HG03442 (cell line): Measurements from ENCODE around the gene GTF2I.
"Not testable (repeated sequence)": the region's sequence is repeated elsewhere in the genome, so short reads cannot be mapped to it uniquely, and the experiment has no call there.

Experiments used
- ATAC-seq: cut with Tn5 transposase; IDR thresholded peaks from one replicate; pipeline ENCODE4 v1.9.1; 2021; ENCODE audit warnings: mild to moderate bottlenecking, moderate library complexity; ENCODE audit not compliant: unreplicated experiment

Gene GTF2I

GRCh38 chr7:74773760-74774750, 116.5 kb downstream of the GTF2I start, which contains the start of gene NCF1:
TSS of gene NCF1 (plus strand) at chr7:74774011. CDS start at chr7:74774032, 21 bp downstream.
- ATAC-seq: peak; percentile 80

DNA sequence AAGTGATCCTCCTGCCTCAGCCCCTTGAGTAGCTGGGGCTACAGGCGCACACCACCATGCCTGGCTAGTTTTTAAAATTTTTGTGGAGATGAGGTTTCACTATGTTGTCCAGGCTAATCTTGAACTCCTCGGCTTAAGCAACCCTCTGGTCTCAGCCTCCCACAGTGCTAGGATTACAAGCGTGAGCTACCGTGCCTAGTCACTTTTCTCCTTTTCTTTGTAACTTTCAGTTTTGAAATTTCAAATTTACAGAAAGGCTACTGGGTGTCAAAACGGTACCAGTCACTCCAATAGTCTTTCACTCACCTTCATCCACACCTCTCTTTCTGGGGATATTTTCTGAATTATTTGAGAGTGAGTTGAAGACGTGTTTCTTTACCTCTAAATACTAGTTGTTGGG, 117.6 kb downstream of the GTF2I start:
- ATAC-seq: not testable (repeated sequence)

GRCh38 chr7:74779053-74779452, 121.5 kb downstream of the GTF2I start:
- ATAC-seq: not testable (repeated sequence)

- not testable (repeated sequence) for ATAC-seq
Measured at GRCh38 chr7:74781746-74782145, 124.2 kb downstream of the GTF2I start.

DNA sequence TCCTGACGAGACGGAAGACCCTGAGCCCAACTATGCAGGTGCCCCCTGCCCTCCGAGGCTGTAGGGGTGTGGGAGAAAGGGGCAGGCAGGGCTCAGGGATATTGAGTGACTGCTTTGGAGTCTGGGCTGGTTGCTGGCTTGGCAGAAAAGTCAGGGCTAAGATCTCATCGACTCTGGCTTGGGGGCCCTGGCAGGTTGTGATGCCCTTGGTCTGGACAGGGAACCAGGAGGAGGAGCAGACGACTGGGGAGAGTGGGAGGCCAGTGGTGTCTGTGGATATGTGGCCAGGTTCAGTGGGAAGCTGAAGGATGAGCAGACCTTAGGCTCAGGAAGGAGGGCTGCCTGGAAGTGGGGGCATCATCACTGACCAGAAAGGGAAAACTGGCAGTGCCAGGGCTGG, 126.1 kb downstream of the GTF2I start:
- not testable (repeated sequence) for ATAC-seq

- ATAC-seq: peak; percentile 88
Measured at GRCh38 chr7:74788369-74789150, 131.0 kb downstream of the GTF2I start.

DNA sequence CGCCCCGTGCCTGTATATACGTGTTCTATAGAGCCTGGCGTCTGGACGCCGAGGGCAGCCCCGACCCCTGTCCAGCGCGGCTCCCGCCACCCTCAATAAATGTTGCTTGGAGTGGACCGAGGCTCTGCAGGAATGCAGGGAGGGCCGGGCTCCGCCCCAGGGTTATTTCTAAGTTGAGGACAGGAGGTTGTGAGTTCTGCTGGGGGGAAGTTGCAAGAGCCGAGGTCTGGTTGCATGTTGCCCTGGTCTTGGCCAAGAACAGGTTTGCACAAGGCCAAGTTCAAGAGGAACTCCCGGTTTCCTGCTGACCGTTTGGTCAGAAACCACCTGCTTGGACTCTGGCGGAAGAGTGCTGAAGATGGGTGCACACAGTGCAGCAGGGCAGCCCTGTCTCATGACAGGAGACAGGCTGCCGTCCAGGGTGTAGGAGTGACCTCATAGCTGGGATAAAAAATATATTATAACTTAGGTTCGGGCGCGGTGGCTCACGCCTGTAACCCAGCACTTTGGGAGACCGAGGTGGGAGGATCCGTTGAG, 131.8 kb downstream of the GTF2I start:
- not testable (repeated sequence) for ATAC-seq

- not testable (repeated sequence) for ATAC-seq
Measured at GRCh38 chr7:74797848-74798622, 140.5 kb downstream of the GTF2I start.

DNA sequence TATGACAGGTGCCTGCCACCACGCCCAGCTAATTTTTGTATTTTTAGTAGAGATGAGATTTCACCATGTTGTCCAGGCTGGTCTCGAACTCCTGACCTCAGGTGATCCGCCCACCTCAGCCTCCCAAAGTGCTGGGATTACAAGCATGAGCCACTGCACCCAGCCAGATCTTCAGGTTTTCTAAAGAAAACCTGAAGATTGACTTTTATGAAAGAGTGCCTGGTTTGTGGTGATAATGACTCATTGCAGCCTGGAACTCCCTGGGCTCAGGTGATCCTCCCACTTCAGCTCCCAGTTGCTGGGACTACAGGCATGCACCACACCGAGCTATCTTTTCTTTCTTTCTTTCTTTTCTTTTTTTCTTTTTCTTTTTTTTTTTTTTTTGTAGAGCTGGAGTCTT, 141.1 kb downstream of the GTF2I start:
- not testable (repeated sequence) for ATAC-seq
